ENCODE data around the gene TNFRSF4. TPM values are rescaled to one million over a fixed set of nuclear protein-coding genes. Genes with fewer than 3 reads are reported as not detected.

TNFRSF4 gene
- total RNA-seq, 1 experiment from 2014 or later, result not detected

GRCh38 chr1:1245817-1246576 lies 32.0 kb upstream of the TNFRSF4 start:
- no peak for DNase-seq (ENCODE audit: low spot score)

- no peak for DNase-seq (ENCODE audit: low spot score)
Observed at GRCh38 chr1:1245178-1245816, 31.3 kb upstream of the TNFRSF4 start.

GRCh38 chr1:1244192-1244811 lies 30.3 kb upstream of the TNFRSF4 start:
- no peak for DNase-seq (ENCODE audit: low spot score)

DNA sequence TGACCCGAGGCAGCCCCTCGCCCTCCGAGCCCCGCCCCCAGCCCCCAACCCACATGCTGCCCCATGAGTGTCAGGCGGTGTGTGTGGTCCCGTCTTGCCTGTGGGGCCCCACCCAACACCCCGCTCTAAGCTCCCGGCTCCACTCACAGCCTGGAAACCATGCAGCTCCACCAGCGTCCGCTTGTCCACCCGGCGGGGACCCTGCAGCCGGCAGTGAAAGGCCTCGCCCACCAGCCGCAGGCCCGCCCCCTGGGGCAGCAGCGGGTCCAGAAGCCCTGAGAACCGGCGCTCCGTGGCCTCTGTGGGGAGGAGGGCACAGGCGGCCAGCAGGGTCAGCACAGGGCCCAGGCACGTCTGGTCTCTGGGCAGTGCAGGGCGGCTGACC lies 29.8 kb upstream of the TNFRSF4 start:
- DNase-seq (ENCODE audit: low spot score), result no peak

- DNase-seq (ENCODE audit: low spot score), result no peak
Observed at GRCh38 chr1:1243266-1243660, 29.3 kb upstream of the TNFRSF4 start.

- DNase-seq (ENCODE audit: low spot score), result no peak
Observed at GRCh38 chr1:1242461-1243265, 28.7 kb upstream of the TNFRSF4 start.

- DNase-seq (ENCODE audit: low spot score), result no peak
Observed at GRCh38 chr1:1241588-1242219, 27.8 kb upstream of the TNFRSF4 start.

GRCh38 chr1:1240822-1241587 lies 27.1 kb upstream of the TNFRSF4 start:
- DNase-seq (ENCODE audit: low spot score), result no peak

GRCh38 chr1:1240348-1240732 lies 26.4 kb upstream of the TNFRSF4 start:
- DNase-seq (ENCODE audit: low spot score), result no peak

DNA sequence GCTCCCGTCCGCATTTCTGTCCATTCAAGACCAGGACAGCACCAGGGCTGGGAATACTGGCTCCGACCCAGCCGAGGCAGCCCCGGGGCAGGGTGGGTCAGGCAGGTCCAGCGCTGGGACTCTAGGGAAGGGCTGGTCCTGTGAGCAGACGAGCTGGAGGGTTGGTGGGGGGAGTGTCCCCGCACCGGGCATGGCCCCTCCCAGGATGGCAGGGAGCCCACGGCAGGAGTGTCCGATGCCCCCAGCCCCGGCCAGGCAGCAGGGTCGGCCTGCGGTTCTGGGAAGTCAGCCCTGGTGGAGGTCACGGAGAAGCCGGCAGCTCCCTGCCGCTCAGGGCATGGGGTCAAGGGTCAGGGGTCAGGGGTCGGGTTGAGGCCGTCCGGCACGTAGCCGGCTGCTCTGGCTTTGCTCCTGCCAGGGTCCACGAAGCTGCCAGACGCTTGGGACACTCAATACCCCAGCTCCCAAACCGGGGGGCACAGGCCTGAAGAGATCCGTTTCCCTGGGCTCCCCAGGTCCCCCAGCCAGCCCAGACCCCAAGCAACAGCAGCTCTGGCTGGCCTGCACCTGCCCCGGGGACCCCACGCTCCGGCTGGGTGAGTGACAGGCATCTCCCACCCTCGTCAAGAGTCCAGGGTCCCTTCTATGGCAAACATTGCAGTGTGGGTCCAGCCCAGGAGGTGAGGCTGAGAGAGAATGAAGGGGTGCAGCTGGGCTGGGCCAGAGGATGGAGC lies 25.8 kb upstream of the TNFRSF4 start:
- DNase-seq (ENCODE audit: low spot score), result no peak

GRCh38 chr1:1239227-1239613 lies 25.3 kb upstream of the TNFRSF4 start:
- no peak for DNase-seq (ENCODE audit: low spot score)

DNA sequence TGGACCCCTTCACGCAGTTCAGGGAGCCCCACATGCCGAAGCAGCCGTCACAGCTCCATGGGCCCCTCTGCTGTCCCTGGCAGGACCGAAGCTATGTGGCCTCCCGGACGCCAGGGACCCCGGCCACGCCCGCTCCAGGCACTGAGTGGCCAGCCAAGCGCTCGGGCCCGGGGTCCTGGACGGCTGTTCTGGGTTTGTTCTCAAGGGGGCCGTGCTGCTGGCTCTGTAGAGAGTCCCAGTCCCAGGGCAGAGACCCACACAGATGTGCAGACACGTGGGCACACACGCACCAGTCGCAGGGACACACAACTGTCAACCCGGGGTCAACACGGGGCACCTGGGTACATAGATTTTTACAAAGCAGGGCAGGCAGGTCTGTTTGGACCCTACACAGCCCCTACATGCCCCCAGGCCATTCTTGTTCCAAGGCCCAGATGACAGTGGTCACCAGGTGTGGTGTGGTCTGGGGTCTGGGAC lies 24.8 kb upstream of the TNFRSF4 start:
- no peak for DNase-seq (ENCODE audit: low spot score)

- no peak for DNase-seq (ENCODE audit: low spot score)
Observed at GRCh38 chr1:1237874-1238701, 24.1 kb upstream of the TNFRSF4 start.

- no peak for DNase-seq (ENCODE audit: low spot score)
Observed at GRCh38 chr1:1236945-1237873, 23.3 kb upstream of the TNFRSF4 start.

- no peak for DNase-seq (ENCODE audit: low spot score)
Observed at GRCh38 chr1:1236176-1236763, 22.3 kb upstream of the TNFRSF4 start.

GRCh38 chr1:1235016-1235744 lies 21.2 kb upstream of the TNFRSF4 start:
- no peak for DNase-seq (ENCODE audit: low spot score)

DNA sequence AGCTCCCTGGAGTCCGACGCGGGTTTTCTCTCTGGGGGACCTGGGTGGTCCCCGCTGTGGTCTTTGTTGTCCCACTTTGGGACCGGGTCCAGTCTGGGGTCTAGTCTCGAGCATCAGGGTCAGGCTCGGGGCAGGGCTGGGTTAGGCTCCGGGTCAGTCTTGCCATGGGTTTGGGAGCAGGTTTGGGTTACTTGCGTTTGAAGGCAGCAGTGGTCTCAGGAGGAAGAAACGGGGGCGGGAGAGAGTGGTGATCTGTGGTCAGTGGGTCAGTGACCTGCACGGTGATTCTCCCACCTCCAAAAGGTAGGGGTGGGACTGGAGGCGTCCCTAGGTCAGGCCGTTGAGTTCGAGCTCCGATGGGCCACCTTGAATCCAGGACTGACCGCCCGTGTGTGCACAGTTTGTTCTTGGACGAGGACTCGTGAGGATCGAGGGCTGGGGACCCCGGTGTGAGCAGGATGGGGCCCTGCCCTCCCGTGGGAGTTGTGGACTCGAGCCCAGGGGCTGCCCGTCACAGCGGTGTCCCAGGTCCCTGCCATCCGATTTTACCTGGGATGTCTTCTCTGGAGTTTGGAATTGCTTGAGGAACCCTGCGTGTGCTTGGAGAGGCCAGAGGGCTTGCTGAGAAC lies 20.3 kb upstream of the TNFRSF4 start:
- no peak for DNase-seq (ENCODE audit: low spot score)
